ENCODE measurements around the gene BTBD1. TPM values are rescaled to one million over a fixed set of nuclear protein-coding genes. Genes with fewer than 3 reads are reported as not detected.

BTBD1 gene
- total and polyA plus RNA-seq, 5 donors = 47.6 to 134 (median 127) TPM

DNA sequence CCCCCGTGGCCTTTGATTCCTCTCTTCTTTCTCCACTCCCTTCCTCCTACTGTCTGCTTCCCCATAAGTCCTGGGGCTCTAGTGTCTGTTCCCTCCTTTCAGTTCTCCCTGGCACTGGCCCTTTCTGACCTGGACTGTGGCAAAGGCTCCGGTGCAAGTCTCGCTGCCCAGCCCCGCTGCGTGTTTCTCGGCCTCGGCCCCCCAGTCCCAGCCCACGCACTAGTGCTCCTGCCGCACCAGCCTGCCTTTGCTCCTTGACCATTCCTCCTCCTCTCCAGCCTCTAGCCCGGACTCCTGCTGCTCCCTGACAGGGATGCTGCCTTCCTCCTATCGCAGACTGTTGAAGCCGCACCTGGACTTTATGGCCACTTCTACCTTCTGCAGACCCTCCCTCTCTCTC, 42.5 kb upstream of the BTBD1 start:
- no peak for ATAC-seq
- Histone ChIP-seq H3K4me1 (ENCODE audit: control insufficient read depth, insufficient read depth, low read length) (peaks cover 15% of the 10 kb centered on the region), H3K9me3 (ENCODE audit: control insufficient read depth, low read length) (no peaks in the 10 kb centered on the region), H3K27me3 (ENCODE audit: control insufficient read depth, insufficient read depth) (no peaks in the 10 kb centered on the region), H3K27ac (ENCODE audit: low read length) (no peak overlapping the region), H3K4me3 (ENCODE audit: low read length) (no peak overlapping the region)
- DNase-seq = no peak
- WGBS = 93% methylated on average over 12 of the region's 12 CpGs
- intact Hi-C loops (cut with DNase I) = no loop called here

DNA sequence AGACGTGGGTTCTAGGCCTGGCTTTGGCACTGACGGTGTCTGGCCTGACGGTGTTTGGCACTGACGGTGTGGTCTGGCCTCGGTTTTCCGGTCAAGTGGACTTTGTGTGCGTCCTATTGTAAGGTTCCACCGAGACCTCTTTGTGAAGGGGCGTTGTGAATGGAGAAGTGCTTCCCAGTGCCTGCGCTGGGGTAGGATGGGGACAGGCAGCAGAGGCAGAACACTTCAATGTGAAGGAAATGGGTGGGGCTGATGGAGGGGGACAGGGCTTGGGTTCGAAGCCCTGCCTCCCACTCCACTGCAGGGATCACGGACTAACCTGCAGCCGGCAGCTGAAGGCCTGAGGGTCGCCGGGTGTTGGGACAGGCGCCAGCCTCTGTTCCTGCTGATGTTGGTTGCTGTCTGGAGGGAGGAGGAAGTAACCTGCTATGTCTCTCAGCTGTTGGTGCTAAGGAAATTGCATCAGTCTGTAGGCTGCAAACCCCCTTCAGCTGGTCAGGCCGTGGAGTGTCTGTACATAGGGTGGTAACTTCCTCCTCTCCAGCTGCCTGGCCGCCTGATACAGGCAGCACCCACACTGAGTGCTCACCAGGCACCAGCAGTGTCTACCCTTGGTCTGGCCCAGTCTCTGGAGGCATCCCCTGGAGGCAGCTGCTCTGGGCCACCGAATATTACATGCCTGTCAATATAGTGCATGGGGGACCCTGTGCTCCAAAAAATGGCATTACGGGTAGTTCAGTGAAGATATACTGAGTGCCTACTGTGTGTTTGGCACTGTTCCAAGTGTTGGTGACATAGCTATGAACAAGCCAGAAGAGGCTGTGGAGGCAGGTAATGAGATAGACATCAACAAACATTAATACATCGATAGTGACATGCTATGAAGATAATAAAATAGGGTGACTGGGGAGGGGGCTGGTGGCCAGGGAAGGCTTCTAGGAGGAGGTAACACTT, 41.5 kb upstream of the BTBD1 start:
- H3K27me3 ChIP-seq (ENCODE audit: control insufficient read depth, insufficient read depth) = no peaks in the 10 kb centered on the region
- H3K9me3 ChIP-seq (ENCODE audit: control insufficient read depth, low read length) = no peaks in the 10 kb centered on the region
- 31% methylated on average over 21 of the region's 21 CpGs for WGBS
- intact Hi-C loops (cut with DNase I) = no loop called here
- H3K4me3 ChIP-seq (ENCODE audit: low read length) = peak overlapping the region; percentile 59
- DNase-seq (peak; percentile 62 to 83 (median 82)), ATAC-seq (peak; percentile 76 to 78)
- H3K27ac ChIP-seq (ENCODE audit: low read length) = peak overlapping the region; percentile 45
- peaks cover 10% of the 10 kb centered on the region for H3K4me1 ChIP-seq (ENCODE audit: control insufficient read depth, insufficient read depth, low read length)

GRCh38 chr15:83107841-83108181, 40.8 kb upstream of the BTBD1 start:
- ATAC-seq (peak in 1 of 2 donors; percentile 1), DNase-seq (peak in 1 of 3 donors; percentile 50)
- 7% methylated on average over 30 of the region's 30 CpGs for WGBS
- Histone ChIP-seq H3K4me1 (ENCODE audit: control insufficient read depth, insufficient read depth, low read length) (peaks cover 4% of the 10 kb centered on the region), H3K27ac (ENCODE audit: low read length) (no peak overlapping the region), H3K27me3 (ENCODE audit: control insufficient read depth, insufficient read depth) (no peaks in the 10 kb centered on the region), H3K4me3 (ENCODE audit: low read length) (peak overlapping the region; percentile 59), H3K9me3 (ENCODE audit: control insufficient read depth, low read length) (no peaks in the 10 kb centered on the region)
- intact Hi-C loops (cut with DNase I) = no loop called here

- peak within 1 kb of the TSS; percentile 25 for H3K27ac ChIP-seq (ENCODE audit: low read length)
- H3K9me3 ChIP-seq (ENCODE audit: control insufficient read depth, low read length) = no peaks in the 10 kb centered on the region
- peaks cover 4% of the 10 kb centered on the region for H3K4me1 ChIP-seq (ENCODE audit: control insufficient read depth, insufficient read depth, low read length)
- DNase-seq (peak; percentile 26 to 79 (median 69)), ATAC-seq (peak; percentile 37 to 42)
- H3K27me3 ChIP-seq (ENCODE audit: control insufficient read depth, insufficient read depth) = no peaks in the 10 kb centered on the region
- H3K4me3 ChIP-seq (ENCODE audit: low read length) = peak within 1 kb of the TSS; percentile 59
- intact Hi-C loops (cut with DNase I) = no loop called here
- WGBS = 1% methylated on average over 97 of the region's 97 CpGs
Measured at GRCh38 chr15:83106994-83107840, 40.2 kb upstream of the BTBD1 start, which contains the start of gene TM6SF1. Gene TM6SF1 (plus strand): TSS chr15:83107645. CDS start chr15:83107681, 36 bp downstream.

GRCh38 chr15:83105440-83105839, 38.4 kb upstream of the BTBD1 start:
- H3K4me3 ChIP-seq (ENCODE audit: low read length) = no peak overlapping the region
- intact Hi-C loops (cut with DNase I) = no loop called here
- peaks cover 4% of the 10 kb centered on the region for H3K4me1 ChIP-seq (ENCODE audit: control insufficient read depth, insufficient read depth, low read length)
- H3K9me3 ChIP-seq (ENCODE audit: control insufficient read depth, low read length) = no peaks in the 10 kb centered on the region
- no peak for ATAC-seq
- no peaks in the 10 kb centered on the region for H3K27me3 ChIP-seq (ENCODE audit: control insufficient read depth, insufficient read depth)
- DNase-seq = no peak
- H3K27ac ChIP-seq (ENCODE audit: low read length) = no peak overlapping the region
- 79% methylated on average over 1 of the region's 1 CpG for WGBS

DNA sequence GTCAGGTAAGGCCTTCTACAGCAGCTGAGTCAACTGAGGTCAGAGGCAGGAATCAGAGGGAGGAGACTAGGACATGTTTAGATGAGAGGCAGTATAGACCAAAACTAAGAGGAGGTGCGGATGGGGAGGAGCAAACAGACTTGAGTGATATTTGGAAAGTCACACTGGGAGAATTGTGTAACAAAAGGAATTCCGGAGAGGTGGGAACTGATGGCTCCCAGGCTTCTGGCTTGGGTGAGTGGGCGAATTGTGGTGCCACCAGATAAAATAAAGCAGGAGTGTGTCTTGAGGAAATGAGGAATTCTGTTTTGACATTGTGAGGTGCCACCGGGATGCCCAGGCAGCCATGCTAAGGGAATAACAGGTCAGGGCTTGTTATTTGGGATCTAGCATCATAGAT, 37.1 kb upstream of the BTBD1 start:
- no peaks in the 10 kb centered on the region for H3K27me3 ChIP-seq (ENCODE audit: control insufficient read depth, insufficient read depth)
- H3K9me3 ChIP-seq (ENCODE audit: control insufficient read depth, low read length) = no peaks in the 10 kb centered on the region
- intact Hi-C loops (cut with DNase I) = no loop called here
- H3K27ac ChIP-seq (ENCODE audit: low read length) = no peak overlapping the region
- no peak overlapping the region for H3K4me3 ChIP-seq (ENCODE audit: low read length)
- H3K4me1 ChIP-seq (ENCODE audit: control insufficient read depth, insufficient read depth, low read length) = peaks cover 4% of the 10 kb centered on the region
- DNase-seq (no peak), ATAC-seq (no peak)
- 79% methylated on average over 4 of the region's 4 CpGs for WGBS

GRCh38 chr15:83102346-83102745, 35.3 kb upstream of the BTBD1 start:
- intact Hi-C loops (cut with DNase I) = no loop called here
- Histone ChIP-seq H3K9me3 (ENCODE audit: control insufficient read depth, low read length) (no peaks in the 10 kb centered on the region), H3K27ac (ENCODE audit: low read length) (no peak overlapping the region), H3K27me3 (ENCODE audit: control insufficient read depth, insufficient read depth) (no peaks in the 10 kb centered on the region), H3K4me3 (ENCODE audit: low read length) (no peak overlapping the region), H3K4me1 (ENCODE audit: control insufficient read depth, insufficient read depth, low read length) (no peaks in the 10 kb centered on the region)
- WGBS = 28% methylated on average over 2 of the region's 2 CpGs
- no peak for ATAC-seq
- DNase-seq = no peak

- no peaks in the 10 kb centered on the region for H3K4me1 ChIP-seq (ENCODE audit: control insufficient read depth, insufficient read depth, low read length)
- H3K9me3 ChIP-seq (ENCODE audit: control insufficient read depth, low read length) = no peaks in the 10 kb centered on the region
- DNase-seq = no peak
- H3K27me3 ChIP-seq (ENCODE audit: control insufficient read depth, insufficient read depth) = no peaks in the 10 kb centered on the region
- peak; percentile 27 to 64 for ATAC-seq
- no peak overlapping the region for H3K27ac ChIP-seq (ENCODE audit: low read length)
- WGBS = 27% methylated on average over 2 of the region's 2 CpGs
- no peak overlapping the region for H3K4me3 ChIP-seq (ENCODE audit: low read length)
- intact Hi-C loops (cut with DNase I) = no loop called here
Measured at GRCh38 chr15:83100097-83100646, 33.1 kb upstream of the BTBD1 start.

GRCh38 chr15:83099290-83099689, 32.2 kb upstream of the BTBD1 start:
- Histone ChIP-seq H3K27ac (ENCODE audit: low read length) (no peak overlapping the region), H3K9me3 (ENCODE audit: control insufficient read depth, low read length) (no peaks in the 10 kb centered on the region), H3K4me3 (ENCODE audit: low read length) (no peak overlapping the region), H3K27me3 (ENCODE audit: control insufficient read depth, insufficient read depth) (no peaks in the 10 kb centered on the region), H3K4me1 (ENCODE audit: control insufficient read depth, insufficient read depth, low read length) (no peaks in the 10 kb centered on the region)
- intact Hi-C loops (cut with DNase I) = no loop called here
- ATAC-seq (peak; percentile 31 to 32), DNase-seq (no peak)
- WGBS = 44% methylated on average over 2 of the region's 2 CpGs

DNA sequence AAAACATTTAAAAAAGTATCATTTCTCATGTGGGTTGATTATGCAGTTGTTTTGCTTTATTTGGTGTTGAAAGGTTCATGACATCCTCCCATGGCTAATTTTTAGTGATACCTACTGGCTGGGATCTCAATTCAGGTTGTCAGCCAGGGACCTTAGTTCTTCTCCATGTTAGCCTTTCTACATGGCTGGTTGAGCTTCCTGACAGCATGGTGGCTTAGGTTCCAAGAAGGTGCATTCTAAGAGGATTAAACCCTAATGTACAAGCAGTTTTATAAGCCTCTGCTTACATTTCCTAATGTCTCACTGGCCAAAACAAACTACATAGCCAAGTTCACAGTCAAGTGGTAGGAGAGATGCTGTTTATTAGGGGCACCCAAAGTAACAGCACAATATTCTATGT, 31.0 kb upstream of the BTBD1 start:
- Histone ChIP-seq H3K4me1 (ENCODE audit: control insufficient read depth, insufficient read depth, low read length) (no peaks in the 10 kb centered on the region), H3K27me3 (ENCODE audit: control insufficient read depth, insufficient read depth) (no peaks in the 10 kb centered on the region), H3K4me3 (ENCODE audit: low read length) (no peak overlapping the region), H3K27ac (ENCODE audit: low read length) (no peak overlapping the region), H3K9me3 (ENCODE audit: control insufficient read depth, low read length) (no peaks in the 10 kb centered on the region)
- intact Hi-C loops (cut with DNase I) = no loop called here
- ATAC-seq (no peak), DNase-seq (no peak)

GRCh38 chr15:83094583-83094982, 27.5 kb upstream of the BTBD1 start:
- intact Hi-C loops (cut with DNase I) = no loop called here
- no peak for ATAC-seq
- 92% methylated on average over 5 of the region's 5 CpGs for WGBS
- Histone ChIP-seq H3K4me3 (ENCODE audit: low read length) (no peak overlapping the region), H3K27me3 (ENCODE audit: control insufficient read depth, insufficient read depth) (no peaks in the 10 kb centered on the region), H3K4me1 (ENCODE audit: control insufficient read depth, insufficient read depth, low read length) (no peaks in the 10 kb centered on the region), H3K27ac (ENCODE audit: low read length) (no peak overlapping the region), H3K9me3 (ENCODE audit: control insufficient read depth, low read length) (no peaks in the 10 kb centered on the region)
- DNase-seq = no peak
